Stimulated activated CD8-positive, alpha-beta memory T cell treated with anti-CD3 and anti-CD28 coated beads, Interleukin-15, amount 100 ng/mL, for 4 hours (primary cell): ENCODE results near the gene RNF223.
"Not testable (repeated sequence)": the region's sequence is repeated elsewhere in the genome, so short reads cannot be mapped to it uniquely, and the experiment has no call there.

Experiments
- DNase-seq, 2 donors: peaks; one replicate each; pipeline ENCODE4 v3.0.0-alpha.2; 2020; ENCODE audit warnings: low read depth in 2 of 2

Gene RNF223

DNA sequence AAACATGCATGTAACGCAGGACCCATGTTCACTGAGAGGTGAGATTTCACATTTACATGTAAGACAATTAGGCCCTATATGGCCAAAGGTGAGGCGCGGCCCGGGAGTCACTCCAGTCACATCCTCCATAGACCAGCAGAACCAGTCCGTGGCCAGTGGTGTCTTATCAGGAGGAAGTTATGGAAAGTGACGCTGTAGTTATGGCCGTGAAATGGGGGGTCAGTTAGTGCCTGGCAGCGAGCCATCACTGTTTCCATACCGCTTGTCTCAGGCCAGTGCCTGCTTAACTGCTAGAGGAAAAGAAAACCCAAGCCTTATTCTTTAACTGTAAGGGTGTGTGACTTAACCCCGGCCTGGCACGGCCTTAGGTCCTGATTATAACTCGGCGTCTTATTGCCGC, 35.6 kb upstream of the RNF223 start:
- DNase-seq: no peak

DNA sequence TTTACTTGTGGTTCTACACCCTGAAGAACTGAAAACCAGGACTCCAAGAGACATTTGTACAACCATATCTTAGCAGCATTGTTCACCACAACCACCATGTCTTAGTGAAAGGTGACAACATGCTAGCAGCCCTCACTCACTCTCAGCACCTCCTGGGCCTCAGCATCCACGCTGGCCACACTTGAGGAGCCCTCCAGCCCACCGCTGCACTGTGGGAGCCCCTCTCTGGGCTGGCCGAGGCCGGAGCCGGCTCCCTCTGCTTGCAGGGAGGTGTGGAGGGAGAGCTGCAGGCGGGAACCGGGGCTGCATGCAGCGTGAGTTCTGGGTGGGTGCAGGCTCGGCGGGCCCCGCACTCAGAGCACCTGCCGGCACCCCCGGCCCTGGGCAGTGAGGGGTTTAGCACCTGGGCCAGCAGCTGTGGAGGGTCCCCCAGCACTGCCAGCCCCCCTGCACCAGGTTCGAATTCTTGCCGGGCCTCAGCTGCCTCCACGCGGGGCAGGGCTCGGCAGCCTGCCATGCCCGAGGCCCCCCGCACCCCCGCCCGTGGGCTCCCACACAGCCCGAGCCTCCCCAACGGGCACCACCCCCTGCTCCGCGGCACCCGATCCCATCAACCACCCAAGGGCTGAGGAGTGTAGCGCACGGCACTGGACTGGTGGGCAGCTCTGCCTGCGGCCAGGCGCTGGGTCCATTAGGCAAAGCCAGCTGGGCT, 32.6 kb upstream of the RNF223 start:
- no peak for DNase-seq

DNA sequence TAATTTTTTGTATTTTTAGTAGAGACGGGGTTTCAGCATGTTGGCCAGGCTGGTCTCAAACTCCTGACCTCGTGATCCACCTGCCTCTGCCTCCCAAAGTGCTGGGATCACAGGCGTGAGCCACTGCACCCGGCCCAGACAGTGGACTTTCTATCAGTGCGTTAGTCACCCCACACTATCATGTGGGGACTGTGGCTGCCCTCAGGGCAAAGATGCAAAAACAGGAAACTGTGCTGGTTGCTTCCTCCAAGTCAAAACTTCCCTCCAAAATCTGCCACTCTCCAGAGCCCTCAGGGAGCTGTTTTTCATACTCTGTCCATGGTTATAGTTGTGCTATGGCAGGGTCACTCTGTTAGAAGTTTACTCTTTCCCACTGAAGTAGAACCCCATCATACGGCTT, 30.0 kb upstream of the RNF223 start:
- DNase-seq: not testable (repeated sequence)

- DNase-seq: no peak
Observed at GRCh38 chr1:1101503-1101902, 27.4 kb upstream of the RNF223 start.

GRCh38 chr1:1100296-1100695, 26.2 kb upstream of the RNF223 start:
- DNase-seq: no peak

GRCh38 chr1:1099506-1100183, 25.5 kb upstream of the RNF223 start:
- no peak for DNase-seq

DNA sequence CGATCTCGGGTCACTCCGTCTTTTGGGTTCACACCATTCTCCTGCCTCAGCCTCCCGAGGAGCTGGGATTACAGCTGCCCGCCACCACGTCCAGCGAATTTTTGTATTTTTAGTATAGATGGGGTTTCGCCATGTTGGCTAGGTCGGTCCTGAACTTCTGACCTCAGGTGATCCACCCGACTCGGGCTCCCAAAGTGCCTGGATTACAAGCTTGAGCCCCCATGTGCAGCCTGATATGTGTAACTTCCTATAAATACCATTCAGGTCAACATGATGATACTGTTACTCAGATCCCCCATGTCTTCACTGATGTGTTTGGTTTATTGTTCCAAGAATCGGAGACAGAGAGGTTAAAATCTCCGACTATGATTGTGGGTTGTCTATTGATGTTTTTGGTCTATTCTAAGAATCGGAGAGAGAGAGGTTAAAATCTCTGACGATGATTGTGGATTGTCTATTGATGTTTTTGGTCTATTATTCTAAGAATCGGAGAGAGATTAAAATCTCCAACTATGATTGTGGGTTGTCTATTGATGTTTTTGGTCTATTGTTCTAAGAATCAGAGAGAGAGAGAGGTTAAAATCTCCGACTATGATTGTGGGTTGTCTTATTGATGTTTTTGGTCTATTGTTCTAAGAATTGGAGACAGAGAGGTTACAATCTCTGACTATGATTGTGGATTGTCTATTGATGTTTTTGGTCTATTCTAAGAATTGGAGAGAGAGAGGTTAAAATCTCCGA, 24.7 kb upstream of the RNF223 start:
- DNase-seq: no peak

DNA sequence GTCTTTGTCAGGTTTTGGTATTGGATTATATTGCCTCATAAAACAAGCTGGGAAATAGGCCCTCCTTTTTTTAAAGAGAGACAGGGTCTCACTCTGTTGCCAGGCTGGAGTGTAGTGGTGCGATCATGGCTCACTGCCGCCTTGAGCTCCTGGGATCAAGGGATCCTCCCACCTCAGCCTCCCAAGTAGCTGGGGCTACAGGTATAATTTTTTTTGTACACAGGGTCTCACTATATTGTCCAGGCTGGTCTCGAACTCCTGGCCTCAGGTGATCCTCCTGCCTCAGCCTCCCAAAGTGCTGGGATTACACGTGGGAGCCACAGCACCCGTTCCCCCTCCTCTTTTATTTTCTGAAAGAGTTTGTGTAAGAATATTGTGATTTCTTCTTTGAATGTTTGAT, 22.0 kb upstream of the RNF223 start:
- DNase-seq: not testable (repeated sequence)

- no peak for DNase-seq
Observed at GRCh38 chr1:1094981-1095380, 20.9 kb upstream of the RNF223 start.

- no peak for DNase-seq
Observed at GRCh38 chr1:1093610-1093943, 19.5 kb upstream of the RNF223 start.

GRCh38 chr1:1092894-1093609, 18.9 kb upstream of the RNF223 start:
- DNase-seq: no peak

DNA sequence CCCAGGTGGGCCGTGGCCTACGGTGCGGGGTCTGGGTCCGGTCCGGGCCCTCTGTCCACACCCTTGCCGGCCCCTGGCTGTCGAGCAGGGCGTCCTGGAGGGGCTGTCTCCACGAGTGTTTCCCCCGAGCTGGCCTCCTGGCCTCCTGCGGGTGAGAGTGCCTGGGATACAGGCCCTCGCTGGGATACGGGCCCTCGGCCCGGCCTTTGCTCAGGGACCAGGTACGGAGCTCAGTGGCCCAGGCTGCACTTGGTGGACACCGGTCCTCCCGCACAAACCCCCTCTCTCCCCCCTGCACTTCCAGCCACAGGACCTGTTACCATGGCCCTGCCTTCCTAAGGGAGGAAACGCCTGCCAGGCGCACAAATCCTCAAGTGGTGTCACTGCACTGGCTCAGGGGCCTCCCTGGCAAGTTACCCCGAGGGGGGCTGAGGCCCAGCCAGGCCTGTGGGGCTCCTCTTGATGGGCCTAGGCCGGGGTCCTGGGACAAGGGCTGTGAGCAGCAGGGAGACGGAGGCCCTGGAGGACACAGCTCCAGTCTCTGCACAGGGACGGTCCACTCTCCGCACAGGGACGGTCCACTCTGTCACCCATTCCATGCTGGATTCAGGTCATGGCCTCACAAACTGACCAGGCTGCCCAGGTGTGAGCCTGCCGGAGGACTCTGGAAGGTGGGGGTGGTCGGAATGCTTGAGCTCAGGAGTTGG, 18.2 kb upstream of the RNF223 start:
- DNase-seq: no peak

DNA sequence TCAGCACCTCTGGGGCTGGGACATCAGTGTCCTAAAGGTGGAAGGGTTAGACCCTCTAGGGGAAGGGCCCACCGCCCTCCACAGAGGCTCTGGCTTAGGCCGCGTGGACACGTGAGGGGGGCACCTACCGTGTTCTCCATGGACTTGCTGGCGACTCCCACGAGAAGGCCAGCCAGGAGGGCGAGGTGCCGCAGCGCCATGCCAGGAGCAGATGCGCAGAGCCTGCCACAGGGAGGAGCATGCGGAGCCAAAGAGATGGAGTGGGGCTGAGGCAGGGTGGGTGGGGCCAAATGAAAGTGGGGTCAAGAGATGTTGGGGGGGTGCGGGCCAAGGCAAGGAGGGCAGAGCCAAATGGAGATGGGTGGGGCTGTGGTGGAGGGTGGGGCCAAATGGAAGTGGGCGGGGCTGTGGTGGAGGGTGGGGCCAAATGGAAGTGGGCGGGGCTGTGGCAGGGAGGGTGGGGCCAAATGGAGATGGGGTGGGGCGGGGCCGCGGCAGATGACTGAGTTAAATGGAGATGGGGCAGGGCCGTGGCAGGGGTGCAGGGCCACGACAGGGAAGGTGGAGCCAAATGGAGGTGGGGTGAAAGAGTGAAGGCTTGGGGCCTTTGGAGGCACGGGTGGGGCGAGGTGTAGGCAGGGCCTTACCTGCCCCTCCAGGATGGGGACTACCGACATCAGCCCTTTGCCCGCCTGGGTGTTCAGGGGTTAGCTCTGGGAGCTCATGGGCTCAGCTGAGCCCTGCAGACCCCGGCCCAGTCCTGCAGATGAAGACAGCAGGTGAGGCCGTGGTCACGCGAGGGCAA, 17.4 kb upstream of the RNF223 start:
- no peak for DNase-seq

- no peak for DNase-seq
Observed at GRCh38 chr1:1090424-1091343, 16.6 kb upstream of the RNF223 start.

- DNase-seq: no peak
Observed at GRCh38 chr1:1089731-1090423, 15.8 kb upstream of the RNF223 start.

DNA sequence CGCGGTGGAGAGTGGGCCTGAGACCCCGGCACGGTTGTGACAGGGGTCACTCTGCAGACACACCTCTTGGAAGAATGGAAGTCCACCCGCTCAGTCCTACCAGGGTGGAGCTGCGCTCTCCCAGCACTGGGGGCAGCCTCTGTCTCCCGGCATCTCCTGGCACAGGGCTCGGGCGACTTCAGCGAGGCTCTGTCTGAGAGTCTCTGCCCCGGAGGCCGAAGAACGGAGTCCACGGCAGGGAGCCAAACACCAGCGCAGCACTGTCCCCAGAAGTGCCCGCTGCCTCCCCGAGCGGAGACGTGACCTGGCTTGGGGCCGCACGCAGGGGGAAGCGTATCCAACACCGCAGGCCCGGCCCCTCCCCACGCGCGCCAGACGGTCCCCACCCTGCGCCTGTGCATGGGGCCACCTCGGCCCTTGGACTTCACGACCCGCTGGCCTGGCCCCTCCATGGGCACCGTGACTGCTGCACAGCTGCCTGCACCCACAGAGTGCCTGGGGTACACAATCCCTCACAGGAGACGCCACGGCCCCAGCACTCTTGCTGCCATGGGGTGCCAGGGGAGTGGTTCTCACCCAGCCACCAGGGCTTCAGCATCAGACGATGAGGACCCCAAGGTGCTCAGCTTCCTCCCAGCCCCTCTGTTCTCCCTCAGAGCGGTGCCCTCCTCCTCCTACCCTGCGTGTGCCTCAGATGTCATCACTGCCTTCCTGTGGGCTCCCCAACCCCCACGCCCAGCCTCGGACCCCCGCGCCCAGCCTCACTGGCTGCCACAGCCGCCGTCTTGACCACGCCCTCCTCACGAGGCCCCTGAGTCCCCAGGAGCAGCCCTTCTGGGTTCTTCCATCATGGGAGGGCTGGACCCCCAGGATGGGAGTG, 14.9 kb upstream of the RNF223 start:
- DNase-seq: no peak

GRCh38 chr1:1088029-1088800, 14.1 kb upstream of the RNF223 start:
- no peak for DNase-seq
